ACC112 (cell line): ENCODE measurements around the gene ABRACL.

Source experiments
- H2AFZ ChIP-seq: fragments of 200-600 bp; sonication (generic); one replicate; pipeline ENCODE4 v1.6.0; 2017; ENCODE audit warnings: antibody characterized with exemption, low read length; ENCODE audit not compliant: unreplicated experiment
- H3K27ac ChIP-seq: fragments of 200-600 bp; sonication (generic); 2 replicates; pipeline ENCODE4 v1.5.1; 2014; ENCODE audit warnings: low read depth, mild to moderate bottlenecking, antibody characterized with exemption, low read length, moderate library complexity
- H3K27me3 ChIP-seq: fragments of 200-600 bp; sonication (generic); 2 replicates; pipeline ENCODE4 v1.6.1; 2014; ENCODE audit warnings: mild to moderate bottlenecking, antibody characterized with exemption, low read length, moderate library complexity, mixed read lengths; ENCODE audit not compliant: insufficient read depth
- H3K36me3 ChIP-seq: fragments of 200-600 bp; sonication (generic); 2 replicates; pipeline ENCODE4 v1.6.1; 2016; ENCODE audit warnings: mild to moderate bottlenecking, antibody characterized with exemption, low read length, moderate library complexity, mixed read lengths; ENCODE audit not compliant: insufficient read depth
- H3K4me1 ChIP-seq: fragments of 200-600 bp; sonication (generic); one replicate; pipeline ENCODE4 v1.6.1; 2016; ENCODE audit warnings: low read length, mixed read lengths; ENCODE audit not compliant: insufficient read depth, unreplicated experiment, control insufficient read depth
- H3K4me3 ChIP-seq: fragments of 200-600 bp; sonication (generic); 2 replicates; pipeline ENCODE4 v1.5.1; 2014; ENCODE audit warnings: mild to moderate bottlenecking, low read depth, low read length
- H3K79me2 ChIP-seq: fragments of 200-600 bp; sonication (generic); one replicate; pipeline ENCODE4 v1.6.0; 2016; ENCODE audit warnings: low read length; ENCODE audit not compliant: control insufficient read depth, unreplicated experiment, insufficient read depth

ABRACL gene

DNA sequence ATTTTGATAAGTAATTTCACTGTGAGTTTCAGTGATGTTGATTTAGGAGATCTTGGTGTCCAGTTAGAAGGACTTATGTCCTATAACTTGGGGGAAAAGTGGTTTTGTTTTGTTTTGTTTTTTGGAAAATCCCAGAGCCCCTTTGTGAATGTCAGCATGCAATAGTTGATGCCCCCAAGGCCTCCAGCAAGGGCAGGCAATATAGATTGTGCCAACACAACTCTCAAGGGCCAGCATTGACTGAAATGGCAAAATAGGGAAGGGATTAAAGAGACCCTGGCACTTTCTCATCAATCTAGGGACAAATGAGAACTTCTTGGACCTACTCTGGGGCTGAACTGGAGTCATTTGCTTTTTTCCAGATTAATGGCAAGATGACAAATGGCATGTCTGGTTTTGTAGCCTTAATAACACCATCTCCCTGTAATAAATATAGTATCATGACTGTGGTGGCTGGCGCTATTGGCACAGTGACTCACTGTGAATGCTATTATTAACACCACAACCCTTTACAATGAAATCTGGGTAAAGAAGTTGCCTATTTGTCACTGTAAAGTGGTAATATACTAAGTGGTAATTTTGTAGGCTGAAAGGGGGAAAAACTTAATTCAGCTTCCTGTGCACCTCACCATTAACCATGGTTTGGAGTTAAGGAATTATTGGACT is 51.8 kb downstream of the ABRACL start:
- H3K27me3 ChIP-seq, result no peaks in the 10 kb centered on the region
- no peak overlapping the region for H2AFZ ChIP-seq
- no peak overlapping the region for H3K4me3 ChIP-seq
- no peak overlapping the region for H3K27ac ChIP-seq
- H3K36me3 ChIP-seq, result no peaks in the 10 kb centered on the region
- H3K4me1 ChIP-seq, result peaks cover 7% of the 10 kb centered on the region
- no peaks in the 10 kb centered on the region for H3K79me2 ChIP-seq

DNA sequence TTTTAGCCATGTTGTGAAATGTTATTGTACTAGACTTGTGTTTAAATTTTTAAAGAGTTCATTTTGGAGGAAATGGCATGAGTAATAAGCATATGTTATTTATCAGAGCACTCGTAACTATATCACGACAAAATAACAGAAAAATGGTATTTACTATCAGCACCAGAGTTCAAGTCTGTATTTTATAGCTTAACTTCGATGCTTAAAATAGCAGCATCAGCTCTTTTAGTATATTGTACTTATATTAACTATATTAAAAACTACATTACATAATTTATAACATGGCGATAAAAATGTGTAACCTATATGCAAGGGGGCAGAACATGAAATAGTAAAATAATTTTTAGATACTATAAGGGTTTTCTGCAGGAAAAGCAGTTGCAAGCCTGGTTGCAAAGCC is 52.9 kb downstream of the ABRACL start:
- Histone ChIP-seq H3K36me3 (no peaks in the 10 kb centered on the region), H3K27ac (no peak overlapping the region)

DNA sequence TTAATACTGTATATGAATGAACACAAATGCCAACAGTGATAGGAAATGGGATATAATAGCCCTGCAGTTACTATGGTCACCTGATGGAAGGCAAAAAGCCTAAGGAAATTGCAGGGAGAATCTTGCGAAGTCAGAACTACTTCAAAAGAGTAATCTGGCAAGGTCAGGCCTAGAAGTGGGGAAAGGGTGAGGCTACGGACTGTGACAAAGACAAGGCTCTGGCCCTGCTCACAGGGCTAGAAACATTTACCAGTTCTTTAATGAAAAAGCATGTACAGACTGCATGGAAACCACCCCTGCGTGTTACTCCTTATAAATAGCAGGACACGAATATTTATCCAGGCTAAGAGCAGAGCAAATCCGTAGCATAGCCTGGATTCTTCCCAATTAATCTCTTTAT is 53.8 kb downstream of the ABRACL start:
- Histone ChIP-seq H3K36me3 (no peaks in the 10 kb centered on the region), H2AFZ (no peak overlapping the region), H3K27ac (no peak overlapping the region), H3K4me3 (no peak overlapping the region), H3K4me1 (peaks cover 7% of the 10 kb centered on the region), H3K27me3 (no peaks in the 10 kb centered on the region), H3K79me2 (no peaks in the 10 kb centered on the region)

More for the DNA sequence above, 52.9 kb downstream of the ABRACL start:
- Histone ChIP-seq H2AFZ (no peak overlapping the region), H3K79me2 (no peaks in the 10 kb centered on the region), H3K4me1 (peaks cover 7% of the 10 kb centered on the region), H3K4me3 (no peak overlapping the region), H3K27me3 (no peaks in the 10 kb centered on the region)

DNA sequence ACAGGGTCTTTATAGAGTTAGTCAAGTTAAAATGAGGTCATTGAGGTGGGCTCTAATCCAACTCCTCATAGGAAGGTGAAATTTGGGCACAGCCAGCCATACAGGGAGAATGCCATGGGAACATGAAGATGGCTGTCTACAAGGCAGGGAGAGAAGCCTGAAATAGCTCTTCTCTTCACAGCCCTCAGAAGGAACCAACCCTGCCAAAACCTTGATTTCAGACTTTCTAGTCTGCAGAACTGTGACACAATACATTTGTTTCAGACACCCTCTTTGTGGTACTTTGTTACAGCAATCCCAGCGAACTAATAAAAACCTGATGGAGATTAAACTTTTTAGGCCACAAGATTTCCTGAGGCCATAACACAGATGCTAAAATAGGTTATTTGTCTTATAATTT is 63.3 kb downstream of the ABRACL start:
- no peaks in the 10 kb centered on the region for H3K4me1 ChIP-seq
- no peak overlapping the region for H3K27ac ChIP-seq
- H3K79me2 ChIP-seq, result no peaks in the 10 kb centered on the region
- H3K4me3 ChIP-seq, result no peak overlapping the region
- H3K36me3 ChIP-seq, result no peaks in the 10 kb centered on the region
- H3K27me3 ChIP-seq, result peaks cover 8% of the 10 kb centered on the region; the same call in 1 of the 2 replicates
- no peak overlapping the region for H2AFZ ChIP-seq
